Astrocyte of the cerebellum (primary cell): ENCODE results near the gene SGCD.

Experiments
- DNase-seq: peaks from one replicate; pipeline ENCODE4 v3.0.0-alpha.2; 2011; ENCODE audit warnings: low read depth
- H3K4me3 ChIP-seq: 2 replicates; pipeline ENCODE4 v1.5.1; 2011; ENCODE audit warnings: mild to moderate bottlenecking, low read depth, low read length, moderate library complexity
- CTCF ChIP-seq: IDR thresholded peaks from 2 replicates; pipeline ENCODE4 v1.5.1; 2012; ENCODE audit warnings: low read length, low read depth, moderate library complexity, mild to moderate bottlenecking; ENCODE audit errors: missing control alignments
- in situ Hi-C: cut with HindIII; loops from 2 replicates; pipeline ENCODE4 v1.10.0; 2017; ENCODE audit warnings: low sequenced_read_pairs

Gene SGCD

DNA sequence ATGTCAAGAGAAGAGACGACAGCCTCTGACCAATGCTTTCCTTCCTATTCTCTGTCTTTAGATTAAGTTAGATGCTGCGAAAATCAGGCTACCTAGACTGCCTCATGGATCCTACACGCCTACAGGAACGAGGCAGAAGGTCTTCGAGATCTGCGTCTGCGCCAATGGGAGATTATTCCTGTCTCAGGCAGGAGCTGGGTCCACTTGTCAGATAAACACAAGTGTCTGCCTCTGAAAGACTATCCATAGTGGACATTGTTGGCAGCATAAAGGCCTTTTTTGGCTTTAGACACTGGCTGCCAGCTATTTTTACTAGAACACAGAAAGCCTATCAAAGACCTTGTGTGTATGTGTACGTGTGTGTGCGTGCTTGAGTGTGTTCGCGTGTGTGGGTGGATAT, 432.2 kb downstream of the SGCD start:
- TF ChIP-seq CTCF = no peak
- in situ Hi-C loops = no loop called here
- no peak for DNase-seq

DNA sequence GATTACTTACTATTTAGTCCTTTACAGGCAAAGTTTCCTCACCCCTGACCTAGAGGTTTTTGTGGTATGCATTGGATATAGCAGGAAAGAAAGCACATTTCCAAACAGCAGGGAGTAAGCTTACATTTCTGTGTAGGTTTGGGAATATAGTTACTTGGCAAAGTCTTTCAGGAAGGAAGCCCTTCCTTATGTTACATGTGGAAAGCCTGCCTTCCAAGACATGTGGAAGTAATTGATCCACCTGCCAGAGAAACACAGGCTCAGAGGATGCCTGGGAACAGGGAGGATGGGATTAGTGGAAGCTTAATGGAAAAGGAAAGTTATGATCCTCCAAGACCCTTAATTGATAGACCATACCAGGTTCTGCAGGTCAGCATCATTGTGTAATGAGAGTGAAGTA, 435.8 kb downstream of the SGCD start:
- TF ChIP-seq CTCF = no peak
- in situ Hi-C loops = no loop called here
- H3K4me3 ChIP-seq = no peak overlapping the region
- no peak for DNase-seq

More for the DNA sequence above, 432.2 kb downstream of the SGCD start:
- H3K4me3 ChIP-seq = no peak overlapping the region

GRCh38 chr5:156764176-156764971, 437.4 kb downstream of the SGCD start:
- DNase-seq = no peak
- TF ChIP-seq CTCF = no peak
- no peak overlapping the region for H3K4me3 ChIP-seq
- in situ Hi-C loops = no loop called here

- DNase-seq = no peak
- no peak for TF ChIP-seq CTCF
- no peak overlapping the region for H3K4me3 ChIP-seq
- in situ Hi-C loops = no loop called here
These were observed 447.3 kb downstream of the SGCD start for GRCh38 chr5:156774273-156774672.

- DNase-seq = no peak
- no peak for TF ChIP-seq CTCF
- H3K4me3 ChIP-seq = no peak overlapping the region
- in situ Hi-C loops = no loop called here
These were observed 451.3 kb downstream of the SGCD start for GRCh38 chr5:156778139-156778706.

- in situ Hi-C loops = no loop called here
- no peak for TF ChIP-seq CTCF
- no peak for DNase-seq
- H3K4me3 ChIP-seq = no peak overlapping the region
These were observed 451.8 kb downstream of the SGCD start for GRCh38 chr5:156778752-156779151.
